Mammary epithelial cell (primary cell): ENCODE measurements around the gene ALDH3B2.

ENCODE experiments used
- EZH2 ChIP-seq: IDR thresholded peaks from 2 replicates; pipeline ENCODE4 v1.6.1; 2012; ENCODE audit warnings: low read length, inconsistent platforms, borderline replicate concordance
- TF ChIP-seq, protein P1 (sequence below), 2 donors: IDR thresholded peaks in 1 of 2; conservative IDR thresholded peaks in 1 of 2; 2 replicates each; pipeline ENCODE4 v1.5.1; 2011 to 2012; ENCODE audit warnings: inconsistent platforms in 2 of 2, low read length in 2 of 2, mild to moderate bottlenecking in 2 of 2, control low read depth in 1 of 2, low read depth in 1 of 2; ENCODE audit not compliant: insufficient read depth in 1 of 2; ENCODE audit errors: extremely low read depth in 1 of 2

- TF ChIP-seq, protein P1, sequence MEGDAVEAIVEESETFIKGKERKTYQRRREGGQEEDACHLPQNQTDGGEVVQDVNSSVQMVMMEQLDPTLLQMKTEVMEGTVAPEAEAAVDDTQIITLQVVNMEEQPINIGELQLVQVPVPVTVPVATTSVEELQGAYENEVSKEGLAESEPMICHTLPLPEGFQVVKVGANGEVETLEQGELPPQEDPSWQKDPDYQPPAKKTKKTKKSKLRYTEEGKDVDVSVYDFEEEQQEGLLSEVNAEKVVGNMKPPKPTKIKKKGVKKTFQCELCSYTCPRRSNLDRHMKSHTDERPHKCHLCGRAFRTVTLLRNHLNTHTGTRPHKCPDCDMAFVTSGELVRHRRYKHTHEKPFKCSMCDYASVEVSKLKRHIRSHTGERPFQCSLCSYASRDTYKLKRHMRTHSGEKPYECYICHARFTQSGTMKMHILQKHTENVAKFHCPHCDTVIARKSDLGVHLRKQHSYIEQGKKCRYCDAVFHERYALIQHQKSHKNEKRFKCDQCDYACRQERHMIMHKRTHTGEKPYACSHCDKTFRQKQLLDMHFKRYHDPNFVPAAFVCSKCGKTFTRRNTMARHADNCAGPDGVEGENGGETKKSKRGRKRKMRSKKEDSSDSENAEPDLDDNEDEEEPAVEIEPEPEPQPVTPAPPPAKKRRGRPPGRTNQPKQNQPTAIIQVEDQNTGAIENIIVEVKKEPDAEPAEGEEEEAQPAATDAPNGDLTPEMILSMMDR (conservative IDR thresholded peaks at IDR 0.05 in 1 of 2, IDR thresholded peaks at IDR 0.05 in 1 of 2; ENCODE audit: extremely low read depth in 1 of 2, insufficient read depth in 1 of 2, low read depth in 1 of 2, low read length in 2 of 2) = no peak
- no peak for TF ChIP-seq EZH2
These were observed 24.6 kb downstream of the ALDH3B2 start for GRCh38 chr11:67649634-67650510.
